NCI-H526 (cell line): ENCODE results near the gene AK5.

Source experiments
- DNase-seq, 2 experiments: peaks; one replicate each; lab custom pipeline; 2025; lab: John Stamatoyannopoulos, UW

AK5 gene

GRCh38 chr1:77438236-77438913 lies 156.6 kb downstream of the AK5 start:
- DNase-seq = no peak

- peak in 1 of 2 experiments; percentile 34 for DNase-seq
These were observed 165.2 kb downstream of the AK5 start for GRCh38 chr1:77446841-77447555.

GRCh38 chr1:77447669-77448068 lies 165.8 kb downstream of the AK5 start:
- DNase-seq = peak; percentile 96 to 99

GRCh38 chr1:77459881-77460280 lies 178.1 kb downstream of the AK5 start:
- DNase-seq = no peak

- no peak for DNase-seq
These were observed 179.9 kb downstream of the AK5 start for GRCh38 chr1:77461691-77462090.

- no peak for DNase-seq
These were observed 181.4 kb downstream of the AK5 start for GRCh38 chr1:77463216-77463615.

- no peak for DNase-seq
These were observed 183.3 kb downstream of the AK5 start for GRCh38 chr1:77465139-77465538.

- DNase-seq = no peak
These were observed 184.1 kb downstream of the AK5 start for GRCh38 chr1:77465922-77466321.

GRCh38 chr1:77467021-77467595 lies 185.3 kb downstream of the AK5 start:
- DNase-seq = no peak

- DNase-seq = no peak
These were observed 185.9 kb downstream of the AK5 start for GRCh38 chr1:77467741-77468140.

- no peak for DNase-seq
These were observed 186.6 kb downstream of the AK5 start for GRCh38 chr1:77468257-77468948.

- no peak for DNase-seq
These were observed 187.3 kb downstream of the AK5 start for GRCh38 chr1:77468949-77469710.

- no peak for DNase-seq
These were observed 189.9 kb downstream of the AK5 start for GRCh38 chr1:77471691-77472090.

- no peak for DNase-seq
These were observed 191.9 kb downstream of the AK5 start for GRCh38 chr1:77473690-77474089.

GRCh38 chr1:77475641-77476040 lies 193.8 kb downstream of the AK5 start:
- no peak for DNase-seq

GRCh38 chr1:77476475-77476874 lies 194.7 kb downstream of the AK5 start:
- DNase-seq = no peak

- DNase-seq = no peak
These were observed 202.5 kb downstream of the AK5 start for GRCh38 chr1:77484334-77484733.

- no peak for DNase-seq
These were observed 203.1 kb downstream of the AK5 start for GRCh38 chr1:77484926-77485325.

- no peak for DNase-seq
These were observed 205.8 kb downstream of the AK5 start for GRCh38 chr1:77487631-77488030.

GRCh38 chr1:77489910-77490309 lies 208.1 kb downstream of the AK5 start:
- DNase-seq = no peak

GRCh38 chr1:77494026-77494425 lies 212.2 kb downstream of the AK5 start:
- DNase-seq = no peak

- DNase-seq = no peak
These were observed 217.1 kb downstream of the AK5 start for GRCh38 chr1:77498918-77499317.
